Glomerular visceral epithelial cell (primary cell): ENCODE data around the gene TTLL13.
"Not testable (repeated sequence)": the region's sequence is repeated elsewhere in the genome, so short reads cannot be mapped to it uniquely, and the experiment has no call there.

Source experiments
- DNase-seq: peaks from one replicate; pipeline ENCODE4 v3.0.0-alpha.2; 2016; ENCODE audit errors: extremely low spot score

The TTLL13 gene

DNA sequence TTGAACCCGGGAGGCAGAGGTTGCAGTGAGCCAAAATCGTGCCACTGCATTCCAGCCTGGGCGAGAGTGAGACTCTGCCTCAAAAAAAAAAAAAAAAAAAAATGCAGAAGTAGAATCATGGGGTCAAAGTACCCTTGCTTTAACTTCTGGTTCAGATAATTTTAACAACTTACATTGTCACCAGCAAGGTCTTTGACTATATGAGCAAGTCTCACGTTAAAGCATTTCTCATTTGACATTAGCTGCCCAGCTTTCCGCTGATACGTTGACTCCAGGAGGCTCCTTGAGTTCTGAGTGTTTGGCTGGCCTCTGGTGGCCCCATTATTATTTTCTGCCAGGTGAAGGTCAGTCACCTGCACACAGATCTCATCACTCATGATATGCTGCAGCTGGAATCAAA is 32.3 kb downstream of the TTLL13 start:
- DNase-seq: not testable (repeated sequence)

DNA sequence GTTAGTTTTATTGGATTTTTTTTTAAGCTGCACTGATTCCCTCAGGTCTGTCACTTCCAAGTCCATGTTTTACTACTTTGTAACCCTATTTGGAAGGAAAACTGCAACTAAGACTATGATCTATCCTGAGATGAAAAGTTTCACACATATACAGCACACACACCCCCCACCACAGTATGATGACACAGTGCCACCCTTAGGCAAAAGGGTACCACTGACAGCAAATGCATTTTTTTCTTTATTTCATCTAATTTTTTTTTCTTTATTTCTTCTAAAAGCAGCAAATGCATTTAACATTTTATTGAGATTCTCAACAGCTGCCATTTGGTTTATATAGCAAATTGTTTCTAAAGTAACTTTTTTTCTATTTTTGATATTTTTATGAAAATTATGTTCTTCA is 37.3 kb downstream of the TTLL13 start:
- DNase-seq: peak; percentile 45

DNA sequence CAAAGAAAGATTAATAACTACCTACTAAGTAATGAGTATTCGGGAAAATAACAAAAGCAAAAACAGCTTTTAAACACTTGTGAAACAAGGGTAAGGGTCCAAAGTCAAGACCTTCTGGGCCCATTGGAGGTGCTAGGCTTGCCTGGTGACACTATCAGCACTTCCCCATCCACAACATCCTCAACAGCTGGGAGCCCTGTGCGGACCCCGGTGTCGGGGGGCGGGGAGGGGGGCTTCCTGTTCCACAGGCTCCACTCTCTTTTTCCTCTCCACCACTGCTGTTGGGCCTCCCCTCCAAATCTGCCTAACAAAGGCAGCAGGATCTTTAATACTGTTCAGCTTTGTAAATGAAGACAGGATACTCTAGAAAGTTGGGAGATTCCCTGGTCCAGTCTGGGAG is 37.7 kb downstream of the TTLL13 start:
- DNase-seq: no peak

DNA sequence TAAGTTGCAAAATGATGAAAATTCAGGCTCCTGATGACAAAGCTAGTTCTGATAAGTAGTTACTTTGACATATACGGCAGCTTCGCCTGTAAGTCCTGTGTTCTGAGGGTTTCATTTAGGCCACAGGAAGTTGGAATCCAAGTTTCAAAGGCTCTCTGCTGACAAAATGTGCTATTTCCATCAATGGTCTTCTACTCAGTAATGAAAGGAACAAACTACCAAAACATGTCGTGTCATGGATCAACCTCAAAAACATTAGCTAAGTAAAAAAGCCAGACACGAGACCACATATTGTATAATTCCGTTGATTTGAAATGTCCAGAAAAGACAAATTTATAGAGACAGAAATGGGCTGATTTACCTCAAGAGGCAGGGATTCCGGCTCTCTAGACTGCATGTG is 38.6 kb downstream of the TTLL13 start:
- DNase-seq: no peak

DNA sequence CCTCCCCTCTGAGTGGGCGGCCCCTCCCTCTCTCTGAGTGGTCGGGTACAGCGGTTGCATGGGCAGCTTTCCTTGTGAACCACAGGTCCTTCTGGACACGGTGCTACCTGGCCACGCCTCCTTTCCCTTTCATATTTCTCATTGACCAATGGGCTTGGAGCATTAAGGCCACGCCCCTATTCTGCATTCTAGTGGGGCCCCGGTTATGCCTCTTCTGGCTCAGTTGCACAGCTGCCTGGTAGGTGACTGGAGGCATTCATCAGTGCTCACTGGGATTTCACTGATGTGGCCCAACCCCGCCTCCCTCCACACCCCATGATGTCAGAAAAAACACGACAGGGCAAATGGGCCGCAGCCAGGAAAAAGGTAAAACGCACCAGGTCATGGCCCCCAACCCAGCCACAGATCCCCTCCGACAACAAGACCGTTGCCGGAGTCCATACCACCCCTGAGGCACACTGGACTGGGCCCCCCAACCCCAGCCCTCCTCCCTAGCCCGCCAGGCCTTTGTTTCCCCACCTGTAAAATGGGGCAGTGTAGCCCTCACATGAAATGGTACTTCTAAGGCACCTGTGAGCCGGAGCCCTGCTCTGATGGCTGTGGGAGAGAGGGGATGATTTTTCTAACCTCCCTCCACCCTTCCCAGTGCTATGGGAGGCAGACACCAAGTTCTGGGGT is 42.5 kb downstream of the TTLL13 start:
- peak; percentile 27 for DNase-seq

DNA sequence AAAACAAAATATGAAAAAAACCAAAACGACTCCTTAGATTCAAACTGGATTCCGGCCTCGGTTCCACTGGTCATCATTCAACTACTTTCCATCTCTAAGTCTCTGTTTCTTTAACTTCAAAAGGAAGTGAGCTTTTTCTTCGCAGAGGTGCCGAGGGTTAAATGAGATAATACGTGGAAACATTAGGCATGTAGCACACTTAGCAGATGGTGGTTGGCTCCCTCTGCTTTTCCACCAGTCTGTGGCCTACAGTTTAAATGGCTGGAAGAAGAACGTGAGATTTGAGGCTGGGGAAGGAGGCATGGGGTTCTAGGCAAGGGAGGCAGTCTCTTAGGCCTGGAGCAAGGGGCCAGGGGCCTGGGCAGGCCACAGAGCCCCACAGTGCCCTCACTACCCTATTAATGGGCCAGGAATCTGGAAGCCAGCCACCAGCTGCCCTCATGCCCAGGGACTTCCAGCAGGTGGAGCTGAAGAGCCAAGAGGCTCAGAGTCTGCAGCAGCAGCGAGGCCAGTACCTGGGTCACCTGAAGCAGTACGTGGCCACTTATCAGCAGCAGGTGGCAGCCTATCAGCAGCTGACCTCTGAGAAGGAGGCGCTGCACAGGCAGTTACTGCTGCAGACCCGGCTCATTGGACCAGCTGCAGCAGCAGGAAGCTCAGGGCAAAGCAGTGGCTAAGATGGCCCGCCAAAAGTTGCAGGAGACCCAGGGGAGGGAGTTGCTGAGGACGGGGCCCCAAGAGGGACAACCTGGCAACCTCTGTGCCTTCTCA is 43.9 kb downstream of the TTLL13 start:
- DNase-seq: peak; percentile 69

DNA sequence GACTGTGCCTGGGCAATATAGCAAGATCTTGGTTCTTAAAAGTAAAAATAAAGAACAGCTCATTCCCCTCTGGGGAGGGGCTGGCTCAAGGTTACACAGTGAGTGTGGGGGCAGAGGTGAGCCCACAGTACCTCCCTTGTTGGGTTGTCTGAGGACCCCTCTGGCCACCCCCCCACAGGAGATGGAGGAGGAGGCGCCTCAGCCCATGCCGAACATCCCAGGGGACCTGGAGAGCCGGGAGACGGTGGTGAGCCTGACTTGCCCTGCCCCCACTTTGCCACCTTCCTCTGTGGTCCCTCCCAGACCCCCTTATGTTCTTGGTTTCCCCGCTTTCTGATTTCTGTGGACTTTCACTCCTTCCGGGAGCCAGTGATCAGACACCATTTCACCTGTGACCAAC is 44.8 kb downstream of the TTLL13 start:
- DNase-seq: no peak

DNA sequence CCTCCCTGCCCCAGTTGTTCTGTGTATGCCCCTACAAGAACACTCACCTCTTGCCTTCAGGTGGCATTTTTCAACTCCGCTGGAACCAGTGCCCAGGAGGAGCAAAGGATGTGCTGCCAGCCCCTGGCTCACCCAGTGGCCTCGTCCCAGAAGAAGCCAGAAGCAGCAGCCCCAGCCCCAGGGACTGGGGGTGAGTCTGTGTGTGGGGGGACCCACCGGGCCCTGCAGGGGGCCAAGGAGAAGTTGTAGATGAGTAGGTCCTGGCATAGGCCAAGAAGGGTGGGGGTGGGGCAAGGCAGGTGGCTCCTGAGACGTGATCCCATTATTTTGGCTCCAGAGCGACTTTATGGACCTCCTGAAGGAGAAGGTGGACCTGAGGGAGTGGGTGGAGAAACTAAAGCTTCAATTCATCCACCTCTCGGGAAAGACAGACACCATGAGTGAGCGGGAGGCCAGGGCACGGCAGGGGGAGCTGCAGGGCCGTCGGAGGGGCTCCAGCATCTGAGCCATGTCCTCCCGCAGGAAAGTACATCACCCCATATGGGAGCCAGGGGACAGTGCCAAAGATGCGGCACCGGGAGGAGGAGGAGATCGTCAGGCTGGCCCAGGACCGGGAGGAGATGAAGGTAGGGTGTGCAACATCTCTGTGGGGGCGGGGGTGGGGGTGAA is 45.4 kb downstream of the TTLL13 start:
- no peak for DNase-seq

DNA sequence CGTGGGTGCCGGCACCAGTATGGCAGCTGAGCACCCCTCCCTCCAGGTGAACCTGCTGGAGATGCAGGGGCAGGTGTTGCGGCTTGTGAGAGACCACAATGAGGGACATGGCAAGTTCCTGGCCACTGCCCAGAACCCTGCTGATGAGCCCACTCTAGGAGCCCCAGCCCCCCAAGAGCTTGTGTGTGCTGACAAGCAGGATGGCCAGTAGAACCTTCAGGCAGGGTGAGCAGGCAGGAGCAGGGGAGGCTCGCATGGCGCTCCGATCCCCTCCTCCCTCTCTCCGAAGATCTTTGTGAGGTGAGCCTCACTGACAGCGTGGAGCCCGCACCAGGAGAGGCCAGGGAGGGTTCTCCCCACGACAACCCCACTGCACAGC is 45.9 kb downstream of the TTLL13 start:
- no peak for DNase-seq

DNA sequence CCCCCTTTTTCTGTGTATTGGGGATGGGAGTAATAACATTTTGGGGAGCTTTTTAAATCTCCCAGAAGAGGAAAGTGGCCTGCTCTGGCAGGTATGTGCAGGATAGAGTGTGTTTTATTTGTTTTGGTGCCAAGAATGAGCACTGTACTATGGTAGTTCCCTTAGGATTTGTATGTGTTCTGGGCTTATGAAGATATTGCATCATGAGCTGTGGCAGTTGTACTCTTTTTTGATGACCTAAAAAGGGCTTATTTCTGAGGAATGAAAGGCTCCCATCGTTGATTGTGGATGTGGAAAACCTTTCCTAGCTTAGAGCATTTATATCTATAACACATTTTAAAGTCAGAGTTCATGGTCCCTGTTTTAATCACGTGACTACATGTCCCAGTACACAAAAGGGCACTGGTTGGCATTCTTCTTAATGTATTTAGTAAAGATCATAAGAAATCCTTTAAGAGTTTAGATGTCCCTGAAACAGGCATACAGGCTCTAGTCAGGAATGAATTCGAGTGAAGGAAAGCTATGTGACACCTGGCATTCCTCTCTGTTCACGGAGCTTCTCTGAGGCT is 47.0 kb downstream of the TTLL13 start:
- not testable (repeated sequence) for DNase-seq

DNA sequence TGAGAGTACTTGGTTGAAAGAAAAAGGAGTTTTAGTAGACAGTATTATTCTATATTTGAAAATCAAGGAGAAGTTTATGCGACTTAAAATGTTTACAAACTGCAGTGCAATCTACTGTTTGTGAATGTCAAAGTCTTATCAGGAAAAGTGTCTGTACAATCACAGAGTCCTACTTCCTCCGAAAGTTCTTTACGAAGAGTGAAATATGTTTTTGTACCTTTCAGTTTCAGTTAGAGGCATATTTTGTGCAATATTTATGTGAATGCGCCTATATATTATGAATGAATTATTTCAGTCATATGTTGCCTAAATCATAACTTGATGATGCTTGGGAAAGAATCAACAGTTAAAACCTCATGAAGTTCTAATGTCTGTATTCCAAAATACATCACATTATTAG is 47.7 kb downstream of the TTLL13 start:
- no peak for DNase-seq

DNA sequence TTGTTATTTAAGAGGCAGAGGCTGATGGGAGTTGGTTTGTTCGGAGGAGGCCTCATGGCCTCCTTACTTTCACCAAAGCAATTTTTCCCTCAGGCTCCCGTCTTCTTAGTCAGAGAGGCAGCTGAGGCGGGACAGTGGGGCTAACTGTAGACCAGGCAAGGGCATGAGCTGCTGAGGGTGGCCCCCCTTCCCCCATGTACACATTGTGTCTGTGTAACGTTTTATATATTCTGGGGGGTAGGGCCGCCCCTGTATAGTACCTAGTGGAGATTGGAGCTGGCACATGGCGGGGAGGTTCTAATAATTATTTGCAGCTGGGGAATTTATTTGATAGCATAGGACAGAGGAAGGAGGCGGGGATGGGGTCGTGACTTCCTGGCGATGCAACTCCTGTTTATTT is 51.2 kb downstream of the TTLL13 start:
- no peak for DNase-seq

DNA sequence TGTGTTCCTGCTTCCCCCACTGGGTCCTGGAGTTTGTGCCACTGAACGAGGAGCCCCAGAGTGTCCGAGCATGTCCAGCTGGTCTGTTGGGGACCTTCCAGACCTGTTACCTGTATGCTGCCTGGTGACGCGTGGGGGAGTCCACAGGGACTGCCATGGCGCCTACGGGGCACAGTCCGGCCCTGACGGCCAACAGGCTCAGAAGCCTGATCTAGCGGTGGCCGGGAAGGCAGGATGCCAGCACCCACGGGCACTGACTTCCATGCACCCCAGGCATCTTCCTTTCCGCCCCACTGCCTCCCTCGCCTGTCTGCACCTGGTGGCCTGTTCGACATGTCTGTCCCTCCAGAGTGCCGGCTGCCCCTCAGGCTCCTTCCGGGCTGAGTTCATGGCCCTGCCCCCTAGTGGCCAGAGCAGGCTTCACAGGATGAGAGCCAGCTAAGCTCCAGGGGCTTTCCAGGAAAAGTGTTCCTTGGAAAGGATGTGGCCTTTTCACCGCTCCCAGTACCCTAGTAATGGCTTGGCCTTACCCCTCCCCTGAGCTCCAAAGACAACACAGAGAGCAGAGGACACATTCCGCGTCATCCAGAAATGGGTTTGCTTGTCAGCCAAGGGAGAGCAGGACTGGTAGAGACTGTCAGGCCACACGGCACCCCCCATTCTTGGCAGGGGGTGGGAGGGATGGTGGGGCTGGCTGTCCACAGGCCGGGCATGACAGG is 51.8 kb downstream of the TTLL13 start:
- peak; percentile 72 for DNase-seq

DNA sequence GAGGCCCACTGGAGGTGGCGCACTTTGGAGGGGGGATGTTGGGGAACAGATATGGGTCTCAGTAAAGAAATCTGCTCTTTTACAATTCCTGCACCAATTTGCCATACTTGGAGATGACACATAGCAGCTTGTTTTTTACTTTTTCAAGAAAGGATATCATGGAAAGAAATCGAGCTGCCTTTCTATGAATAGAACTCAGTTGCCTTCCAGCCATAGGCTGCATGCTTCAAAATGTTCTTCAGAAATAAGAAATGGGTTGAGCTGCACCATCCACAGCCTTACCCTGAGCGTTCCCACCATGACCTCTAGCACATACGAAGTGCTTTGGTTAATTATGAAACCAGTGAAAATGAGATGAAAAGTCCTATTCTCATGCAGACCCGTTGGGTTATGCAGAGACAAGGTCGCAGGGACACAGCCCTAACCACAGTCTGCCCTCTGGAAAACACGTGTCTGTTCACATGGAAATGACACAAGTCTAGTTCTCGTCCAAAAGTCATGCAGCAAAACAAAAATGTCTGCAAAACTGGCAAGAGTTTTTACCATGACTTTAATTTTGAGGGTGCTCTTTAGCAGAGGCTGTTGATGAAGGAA is 52.4 kb downstream of the TTLL13 start:
- DNase-seq: no peak

DNA sequence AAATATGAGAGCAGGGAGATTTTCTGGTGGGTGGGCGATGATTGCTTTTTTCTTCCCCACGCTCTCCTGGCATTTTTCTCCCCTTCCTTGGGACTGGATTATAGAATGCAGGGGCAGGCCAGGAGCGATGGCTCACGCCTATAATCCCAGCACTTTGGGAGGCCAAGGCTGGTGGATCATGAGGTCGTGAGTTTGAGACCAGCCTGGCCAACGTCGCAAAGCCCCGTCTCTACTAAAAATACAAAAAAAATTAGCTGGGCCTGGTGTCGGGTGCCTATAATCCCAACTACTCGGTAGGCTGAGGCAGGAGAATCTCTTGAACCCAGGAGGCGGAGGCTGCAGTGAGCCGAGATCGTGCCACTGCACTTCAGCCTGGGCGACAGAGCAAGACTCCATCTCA is 56.0 kb downstream of the TTLL13 start:
- not testable (repeated sequence) for DNase-seq

DNA sequence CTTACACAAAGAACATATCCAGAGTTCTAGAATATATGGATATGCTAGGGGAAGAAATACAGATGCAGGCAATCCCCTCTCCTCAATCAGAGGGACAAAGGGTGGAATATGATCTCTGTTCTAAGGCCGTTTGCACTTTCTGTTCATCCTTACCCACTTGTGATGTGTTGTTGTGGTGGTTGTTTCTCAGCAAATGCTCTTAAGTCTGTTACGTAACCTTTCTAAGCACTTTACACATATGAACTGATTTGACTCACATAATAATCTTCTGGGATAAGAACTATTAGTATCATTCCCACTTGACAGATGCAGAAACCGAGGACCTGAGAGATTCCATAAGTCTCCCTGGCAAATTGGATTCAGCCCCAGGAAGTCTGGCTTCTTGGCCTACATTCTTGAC is 56.6 kb downstream of the TTLL13 start:
- DNase-seq: no peak

DNA sequence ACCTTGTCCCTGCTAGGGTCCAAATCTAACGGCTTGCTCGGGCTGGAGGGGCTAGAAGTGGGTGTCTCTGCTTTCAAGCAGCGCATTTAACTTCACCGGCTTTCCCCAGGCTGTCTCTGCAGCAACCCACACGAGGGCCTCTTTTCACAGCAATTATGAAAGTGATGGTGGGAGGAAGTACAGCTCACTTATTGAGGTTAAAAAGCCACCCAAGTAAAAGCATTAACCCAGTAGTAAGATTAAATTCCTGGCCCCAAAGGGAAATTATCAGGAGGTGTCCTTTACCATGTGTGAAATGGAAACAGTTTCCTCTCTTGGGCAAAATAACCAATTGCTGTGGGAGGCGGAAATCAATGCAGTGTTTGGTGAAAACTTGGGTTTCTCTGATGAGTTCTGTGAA is 57.2 kb downstream of the TTLL13 start:
- DNase-seq: no peak

DNA sequence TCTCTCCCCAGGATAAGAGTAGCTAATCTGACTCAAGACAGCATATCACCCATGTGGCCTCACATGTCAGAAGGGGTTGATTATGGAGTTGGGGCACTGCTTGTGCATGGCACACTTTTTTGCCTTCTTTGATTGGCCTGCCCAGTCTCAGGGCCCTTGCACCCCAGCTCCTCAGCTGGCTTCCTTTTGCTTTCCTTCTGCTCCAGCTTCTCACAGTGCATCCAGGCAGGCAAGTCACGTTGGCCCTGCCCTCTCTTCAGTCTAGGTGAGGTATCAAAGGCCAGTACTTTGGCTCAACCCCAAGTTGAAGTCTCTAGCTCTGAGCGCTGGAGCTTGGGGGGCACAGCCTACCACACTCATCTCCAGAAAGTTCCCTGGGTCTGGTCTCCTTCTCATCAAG is 58.3 kb downstream of the TTLL13 start:
- no peak for DNase-seq

DNA sequence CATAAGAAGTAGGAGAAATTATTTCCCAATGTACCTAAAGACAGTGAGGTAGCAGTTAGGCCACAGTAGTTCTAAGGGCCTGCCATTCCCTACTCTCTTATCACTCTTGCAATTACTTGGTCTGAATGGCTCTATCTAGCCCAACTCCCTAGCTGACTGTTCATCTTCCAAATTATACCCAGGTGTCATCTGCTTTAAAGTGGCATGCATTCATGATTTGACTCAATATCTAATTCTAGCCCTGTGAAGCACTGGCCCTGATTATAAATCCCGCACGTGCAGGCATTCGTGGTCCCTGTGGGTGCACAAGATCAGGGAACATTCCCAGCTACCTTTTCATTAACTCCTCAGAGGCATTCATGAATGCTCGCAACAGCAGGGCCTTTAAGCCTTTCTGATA is 59.7 kb downstream of the TTLL13 start:
- DNase-seq: no peak
